T-helper 17 cell (primary cell): ENCODE results near the gene TOMM5. TPM values are rescaled to one million over a fixed set of nuclear protein-coding genes. Genes with fewer than 3 reads are reported as not detected.

Experiments used
- ATAC-seq: fragments of 150-1000 bp; cut with Tn5 transposase; 2 replicates; pipeline ENCODE4 v1.10.0; 2021; ENCODE audit warnings: mild to moderate bottlenecking, moderate library complexity
- DNase-seq, 3 donors: peaks; one replicate each; pipeline versions ENCODE4 v3.0.0 to v3.0.0-alpha.2; 2020 to 2021
- H3K9me3 ChIP-seq: one replicate; pipeline ENCODE4 v1.7.0; 2013; ENCODE audit warnings: low read length, mild to moderate bottlenecking; ENCODE audit not compliant: control insufficient read depth, poor library complexity, severe bottlenecking
- H3K27ac Mint-ChIP-seq: one replicate; pipeline ENCODE4 v1.8.0; 2022; ENCODE audit warnings: mild to moderate bottlenecking, moderate library complexity, mixed read lengths
- H3K27me3 Mint-ChIP-seq: one replicate; pipeline ENCODE4 v1.8.0; 2022; ENCODE audit warnings: mixed read lengths
- H3K36me3 Mint-ChIP-seq: one replicate; pipeline ENCODE4 v1.8.0; 2022; ENCODE audit warnings: low read depth, mixed read lengths
- H3K4me1 Mint-ChIP-seq: one replicate; pipeline ENCODE4 v1.8.0; 2022; ENCODE audit warnings: mild to moderate bottlenecking, mixed read lengths
- H3K4me3 Mint-ChIP-seq: one replicate; pipeline ENCODE4 v1.8.0; 2022; ENCODE audit warnings: mild to moderate bottlenecking, moderate library complexity, mixed read lengths
- total RNA-seq, 4 donors: library from RNA in 2 of 4; stranded (reverse) in 2 of 4; gene quantifications; one replicate each; pipeline ENCODE4 v1.2.3 and lab custom pipeline; 2022 to 2026

TOMM5 gene
- total RNA-seq, 2 donors from 2014 or later: 34.3 to 39.6 TPM

DNA sequence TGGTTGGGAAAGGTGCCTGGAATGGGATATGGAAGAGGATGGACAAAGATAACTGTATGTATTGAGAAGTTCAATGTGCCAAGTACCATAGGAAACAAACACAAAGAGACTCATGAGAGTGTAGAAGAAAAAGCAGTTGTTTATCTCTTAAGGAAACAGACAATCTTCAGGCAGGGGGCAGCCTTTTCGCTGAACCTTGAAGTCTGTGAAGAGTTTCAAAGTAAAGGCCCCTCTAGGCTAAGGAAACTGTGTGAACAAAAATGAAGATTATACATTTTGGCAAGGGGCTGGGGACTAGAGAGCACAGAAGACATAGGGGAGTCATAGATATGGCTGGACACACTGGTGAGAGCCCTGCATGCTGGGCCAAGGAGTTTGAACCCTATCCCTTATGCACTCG is 30.9 kb upstream of the TOMM5 start:
- Mint-ChIP-seq H3K27ac (no peak overlapping the region), H3K4me3 (no peak overlapping the region), H3K36me3 (peaks cover 5% of the 10 kb centered on the region), H3K4me1 (peaks cover 6% of the 10 kb centered on the region), H3K27me3 (peaks cover 34% of the 10 kb centered on the region)
- ATAC-seq (no peak), DNase-seq (no peak)
- no peaks in the 10 kb centered on the region for H3K9me3 ChIP-seq

DNA sequence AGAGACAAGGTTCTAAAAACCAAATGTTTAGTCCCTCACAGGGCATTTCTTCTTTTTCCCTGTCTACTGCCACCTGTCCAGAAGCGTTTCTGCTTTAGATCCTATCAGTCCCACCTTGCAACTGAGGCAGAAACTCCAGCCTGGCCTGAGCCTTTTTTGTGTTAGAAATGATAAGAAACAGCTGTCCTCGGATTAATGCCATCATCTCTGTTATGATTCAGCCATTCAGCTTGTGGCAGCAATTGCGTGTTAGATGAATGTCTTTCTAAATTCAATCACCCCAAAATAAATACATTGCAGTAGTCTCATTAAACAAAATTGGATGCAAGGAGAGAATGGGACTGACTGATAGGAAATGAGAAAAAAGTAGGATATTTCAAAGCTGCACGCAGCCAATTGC is 30.1 kb upstream of the TOMM5 start:
- no peaks in the 10 kb centered on the region for H3K9me3 ChIP-seq
- Mint-ChIP-seq H3K27me3 (peaks cover 35% of the 10 kb centered on the region), H3K4me3 (no peak overlapping the region), H3K27ac (no peak overlapping the region), H3K36me3 (peaks cover 2% of the 10 kb centered on the region), H3K4me1 (peaks cover 11% of the 10 kb centered on the region)
- DNase-seq: no peak
- ATAC-seq: no peak

DNA sequence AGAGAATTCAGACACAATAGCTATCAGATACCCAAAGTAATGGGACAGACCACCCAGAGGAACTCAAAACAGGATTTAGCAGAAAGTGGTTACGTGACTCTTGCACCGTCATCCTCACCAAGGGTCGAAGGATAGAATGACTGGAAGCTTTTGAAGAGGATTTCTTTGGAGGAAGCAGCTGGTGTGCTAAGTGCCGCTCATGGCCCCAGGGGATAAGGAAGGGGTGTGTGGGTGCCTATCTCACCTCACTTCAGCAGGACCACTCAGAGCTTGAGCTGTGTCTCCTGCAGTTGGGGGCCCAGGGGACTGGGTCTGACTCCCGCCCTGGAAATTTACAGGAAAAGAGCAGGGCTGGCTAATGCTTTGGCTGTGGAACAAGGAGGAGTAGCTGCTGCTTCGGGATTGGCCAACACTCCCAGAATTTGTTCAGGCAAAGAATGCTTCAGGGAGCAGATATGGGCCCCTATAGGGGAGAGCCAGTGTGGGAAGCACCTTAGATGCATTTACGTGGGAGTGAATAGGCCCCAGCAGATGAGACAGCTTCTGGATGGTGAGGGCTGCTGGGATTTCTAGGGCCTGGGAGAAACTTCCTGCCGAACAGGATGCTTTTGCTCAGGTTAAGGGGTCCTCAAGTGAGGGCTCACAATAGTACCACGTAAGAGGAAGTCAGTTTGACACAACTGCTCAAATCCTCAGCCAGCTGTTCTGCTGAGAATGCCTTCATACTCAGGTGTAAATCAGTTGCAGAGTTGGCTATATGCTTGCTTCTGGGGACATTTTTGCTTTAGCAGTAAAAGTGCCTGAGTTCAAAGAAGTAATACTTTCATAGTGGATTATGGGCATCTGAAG is 29.1 kb upstream of the TOMM5 start:
- DNase-seq (no peak), ATAC-seq (no peak)
- H3K36me3 Mint-ChIP-seq: peaks cover 2% of the 10 kb centered on the region
- no peak overlapping the region for H3K4me3 Mint-ChIP-seq
- H3K27me3 Mint-ChIP-seq: peaks cover 42% of the 10 kb centered on the region
- H3K27ac Mint-ChIP-seq: no peak overlapping the region
- H3K4me1 Mint-ChIP-seq: peaks cover 8% of the 10 kb centered on the region
- no peaks in the 10 kb centered on the region for H3K9me3 ChIP-seq

DNA sequence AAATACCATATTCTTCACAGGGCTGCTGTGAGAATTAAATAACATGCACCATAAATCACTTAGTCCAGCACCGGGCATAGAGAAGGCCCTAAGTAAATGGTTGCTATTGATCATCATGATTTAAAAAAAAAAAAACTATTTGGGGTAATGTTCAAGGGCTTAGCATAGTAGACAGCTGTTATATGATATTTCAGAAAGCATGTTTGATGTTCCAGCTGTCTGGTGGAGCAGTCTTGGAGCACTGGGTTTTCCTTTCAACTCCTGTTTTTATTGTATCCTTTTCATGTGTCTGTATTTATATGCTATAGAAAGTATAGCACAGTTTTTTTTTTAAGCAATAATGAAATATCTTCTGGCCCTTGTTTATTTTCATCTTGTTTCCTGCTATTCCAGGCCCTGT is 28.0 kb upstream of the TOMM5 start:
- ATAC-seq (no peak), DNase-seq (no peak)
- H3K4me3 Mint-ChIP-seq: no peak overlapping the region
- H3K9me3 ChIP-seq: no peaks in the 10 kb centered on the region
- peaks cover 42% of the 10 kb centered on the region for H3K27me3 Mint-ChIP-seq
- no peak overlapping the region for H3K27ac Mint-ChIP-seq
- peaks cover 8% of the 10 kb centered on the region for H3K4me1 Mint-ChIP-seq
- peaks cover 2% of the 10 kb centered on the region for H3K36me3 Mint-ChIP-seq

DNA sequence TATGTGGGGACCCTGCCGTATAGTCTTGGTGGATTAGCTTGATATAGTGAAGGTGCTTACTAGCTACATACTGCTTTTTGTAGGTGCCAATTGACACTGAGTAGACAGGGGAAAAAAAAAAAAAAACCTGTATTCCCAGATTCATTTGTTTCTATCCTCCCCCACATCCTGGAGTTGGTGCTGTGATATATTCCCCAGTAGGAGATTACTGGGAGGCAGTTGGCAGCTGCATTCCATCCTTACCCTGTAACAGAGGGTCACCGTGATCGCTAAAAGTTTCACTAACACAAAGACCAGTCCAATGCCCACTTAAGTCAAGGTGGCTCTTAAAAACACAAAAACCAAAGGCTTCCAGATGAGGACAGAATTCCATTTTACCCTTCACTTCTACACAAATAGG is 27.4 kb upstream of the TOMM5 start:
- Mint-ChIP-seq H3K27me3 (peaks cover 44% of the 10 kb centered on the region), H3K36me3 (peaks cover 2% of the 10 kb centered on the region), H3K4me3 (no peak overlapping the region), H3K4me1 (peaks cover 8% of the 10 kb centered on the region), H3K27ac (no peak overlapping the region)
- ATAC-seq (no peak), DNase-seq (no peak)
- H3K9me3 ChIP-seq: no peaks in the 10 kb centered on the region

DNA sequence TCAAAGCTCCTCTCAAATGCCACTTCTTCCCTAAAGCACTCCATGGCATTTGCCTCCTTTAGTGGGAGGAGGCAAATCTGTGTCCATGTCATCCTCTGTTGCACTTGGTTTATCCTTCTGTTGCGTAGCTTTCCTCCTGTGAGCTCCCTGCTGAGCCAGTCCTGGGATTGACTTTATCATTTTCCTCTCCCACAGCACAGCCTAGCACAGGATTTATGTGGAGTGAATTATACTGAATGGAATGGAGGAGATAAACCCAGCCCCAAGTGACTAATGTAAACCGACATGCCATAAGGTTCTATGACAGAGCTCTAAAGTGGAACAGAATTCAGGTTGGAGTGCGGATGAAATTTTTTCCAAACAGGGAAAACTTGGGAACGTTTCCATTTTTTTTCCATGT is 26.4 kb upstream of the TOMM5 start:
- peaks cover 8% of the 10 kb centered on the region for H3K4me1 Mint-ChIP-seq
- DNase-seq (no peak), ATAC-seq (no peak)
- H3K9me3 ChIP-seq: no peaks in the 10 kb centered on the region
- H3K4me3 Mint-ChIP-seq: no peak overlapping the region
- no peak overlapping the region for H3K27ac Mint-ChIP-seq
- H3K27me3 Mint-ChIP-seq: peaks cover 44% of the 10 kb centered on the region
- peaks cover 2% of the 10 kb centered on the region for H3K36me3 Mint-ChIP-seq

DNA sequence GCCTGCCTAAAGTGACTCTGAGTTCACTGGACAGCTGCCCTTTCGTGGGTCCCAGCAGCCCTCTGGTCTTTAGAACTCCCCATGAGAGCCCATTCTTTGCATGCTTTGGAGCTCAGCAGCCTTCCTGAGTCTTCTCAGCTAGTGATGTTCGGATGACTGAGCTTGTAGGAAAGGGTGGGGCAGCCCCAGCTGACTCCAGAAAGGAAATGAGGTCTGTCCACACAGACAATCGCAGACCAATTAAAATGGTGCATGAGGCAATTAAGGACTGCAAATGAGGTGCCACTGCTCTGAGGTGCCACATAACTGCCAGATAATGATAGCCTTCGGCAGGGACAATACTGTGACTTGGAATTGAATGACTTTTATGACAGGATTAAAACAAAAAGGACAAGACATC is 25.4 kb upstream of the TOMM5 start:
- Mint-ChIP-seq H3K4me1 (peaks cover 8% of the 10 kb centered on the region), H3K27me3 (peaks cover 34% of the 10 kb centered on the region), H3K27ac (no peak overlapping the region), H3K36me3 (peaks cover 2% of the 10 kb centered on the region), H3K4me3 (no peak overlapping the region)
- DNase-seq (no peak), ATAC-seq (no peak)
- no peaks in the 10 kb centered on the region for H3K9me3 ChIP-seq

DNA sequence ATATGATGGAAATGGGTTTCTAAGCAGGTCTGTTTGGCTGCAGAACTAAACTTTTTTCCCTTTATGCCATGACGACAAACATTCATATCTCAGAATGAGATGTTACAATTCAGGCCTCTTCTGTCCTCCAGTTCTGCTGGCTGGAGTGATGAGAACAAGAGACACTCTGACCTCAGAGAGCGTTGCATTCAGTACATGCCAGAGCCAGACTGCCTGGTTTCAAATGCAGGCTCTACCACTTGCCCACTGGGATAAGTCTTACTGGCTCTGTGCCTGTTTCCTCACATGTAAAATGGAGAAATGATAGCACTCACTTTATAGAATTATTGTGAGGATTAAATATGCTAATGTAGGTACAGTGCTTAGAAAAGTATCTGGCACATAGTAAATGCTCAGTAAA is 24.8 kb upstream of the TOMM5 start:
- H3K27me3 Mint-ChIP-seq: peaks cover 39% of the 10 kb centered on the region
- ATAC-seq: no peak

DNA sequence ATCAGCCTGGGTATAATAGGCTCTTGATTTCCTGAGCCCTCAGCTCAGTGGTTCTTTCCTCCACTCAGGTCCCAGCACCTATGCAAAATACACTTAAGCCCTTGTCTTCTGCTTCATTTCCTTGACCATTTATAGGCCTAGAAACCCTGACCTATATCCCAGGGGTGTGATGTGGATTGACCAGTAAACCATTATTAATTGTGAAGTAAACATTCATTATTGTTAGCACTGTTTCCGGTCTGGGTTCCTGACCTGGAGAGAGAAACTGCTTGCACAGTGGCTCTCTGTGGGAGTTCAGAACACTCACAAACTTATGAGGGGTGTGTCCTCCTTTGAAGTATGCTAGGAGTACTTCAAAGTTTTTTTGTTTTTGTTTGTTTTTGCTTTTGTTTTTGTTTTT is 19.6 kb upstream of the TOMM5 start:
- H3K27ac Mint-ChIP-seq: no peak overlapping the region
- H3K4me1 Mint-ChIP-seq: peaks cover 5% of the 10 kb centered on the region
- ATAC-seq: no peak
- DNase-seq: no peak
- no peaks in the 10 kb centered on the region for H3K9me3 ChIP-seq
- no peak overlapping the region for H3K4me3 Mint-ChIP-seq
- H3K27me3 Mint-ChIP-seq: peaks cover 37% of the 10 kb centered on the region
- peaks cover 2% of the 10 kb centered on the region for H3K36me3 Mint-ChIP-seq

More for the DNA sequence above, 24.8 kb upstream of the TOMM5 start:
- Mint-ChIP-seq H3K36me3 (peaks cover 2% of the 10 kb centered on the region), H3K4me3 (no peak overlapping the region), H3K27ac (no peak overlapping the region), H3K4me1 (peaks cover 8% of the 10 kb centered on the region)
- no peak for DNase-seq
- no peaks in the 10 kb centered on the region for H3K9me3 ChIP-seq

DNA sequence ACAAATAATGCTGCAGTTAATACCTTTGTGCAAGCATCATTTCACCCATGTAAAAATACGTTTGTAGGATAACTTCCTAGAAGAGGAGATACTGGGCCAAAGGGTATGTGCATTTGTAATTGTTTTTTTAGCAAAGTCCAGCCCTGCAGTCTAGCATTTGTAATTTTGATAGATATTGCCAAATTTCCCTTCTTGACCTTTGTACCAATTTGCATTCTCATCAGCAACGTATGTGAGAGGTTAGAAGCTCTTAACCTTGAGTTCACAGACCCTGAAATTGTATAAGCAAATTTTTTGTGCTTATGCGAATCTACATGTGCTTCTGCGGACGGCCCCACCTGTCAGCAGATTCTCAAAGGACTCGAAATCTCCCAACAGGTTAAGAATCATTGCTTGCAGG is 18.6 kb upstream of the TOMM5 start:
- peaks cover 5% of the 10 kb centered on the region for H3K4me1 Mint-ChIP-seq
- no peak overlapping the region for H3K27ac Mint-ChIP-seq
- H3K36me3 Mint-ChIP-seq: peaks cover 2% of the 10 kb centered on the region
- DNase-seq (no peak), ATAC-seq (no peak)
- H3K27me3 Mint-ChIP-seq: peaks cover 35% of the 10 kb centered on the region
- H3K4me3 Mint-ChIP-seq: no peak overlapping the region
- no peaks in the 10 kb centered on the region for H3K9me3 ChIP-seq

DNA sequence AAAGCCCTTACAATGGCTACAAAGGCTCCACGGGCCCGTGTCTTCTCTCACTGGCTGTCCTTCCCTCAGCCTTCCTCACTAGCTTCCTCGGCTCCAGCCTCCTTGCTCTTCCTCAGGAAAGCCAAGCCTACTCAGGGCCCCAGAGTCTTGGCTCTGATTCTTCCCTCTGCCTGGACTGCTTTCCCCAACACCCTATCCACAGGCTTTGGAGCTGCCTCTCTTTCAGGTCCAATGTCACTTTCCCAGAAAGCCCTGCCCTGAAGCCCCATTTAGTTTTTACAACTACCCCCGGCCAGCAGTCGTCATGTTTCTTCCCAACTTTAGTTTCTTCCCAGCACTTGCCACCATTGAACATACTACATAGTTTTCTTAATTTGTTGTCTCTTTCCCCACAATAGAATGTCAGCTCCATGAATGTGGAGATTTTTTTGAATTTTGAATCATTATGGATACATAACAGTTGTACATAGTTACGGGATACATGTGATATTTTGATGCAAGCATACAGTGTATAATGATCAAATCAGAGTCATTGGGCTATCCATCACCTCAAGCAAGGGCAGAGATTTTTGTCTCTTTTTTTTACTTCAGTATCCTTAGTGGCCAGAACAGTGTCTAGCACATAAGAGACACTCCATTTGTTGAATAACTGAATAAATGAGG is 17.5 kb upstream of the TOMM5 start:
- DNase-seq: no peak
- no peaks in the 10 kb centered on the region for H3K9me3 ChIP-seq
- no peak overlapping the region for H3K4me3 Mint-ChIP-seq
- peaks cover 2% of the 10 kb centered on the region for H3K36me3 Mint-ChIP-seq
- peak overlapping the region; percentile 14 for H3K27ac Mint-ChIP-seq
- H3K27me3 Mint-ChIP-seq: peaks cover 41% of the 10 kb centered on the region
- ATAC-seq: no peak
- H3K4me1 Mint-ChIP-seq: peaks cover 5% of the 10 kb centered on the region

DNA sequence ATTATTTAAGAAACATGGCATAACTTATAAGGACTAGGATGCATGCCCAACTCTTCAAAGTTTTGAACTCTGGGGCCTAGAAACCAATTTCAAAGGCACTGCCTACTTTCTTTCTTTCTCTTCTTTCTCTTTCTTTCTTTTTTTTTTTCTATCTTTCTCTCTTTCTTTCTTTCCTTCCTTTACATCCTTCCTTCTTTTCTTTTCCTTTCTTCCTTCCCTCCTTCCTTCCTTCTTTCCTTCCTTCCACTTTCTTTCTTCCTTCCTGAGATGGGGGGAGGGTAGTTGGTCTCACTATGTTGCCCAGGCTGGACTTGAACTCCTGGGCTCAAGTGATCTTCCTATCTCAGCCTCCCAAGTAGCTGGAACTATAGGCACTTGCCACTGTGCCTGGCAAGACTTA is 15.9 kb upstream of the TOMM5 start:
- H3K9me3 ChIP-seq: no peaks in the 10 kb centered on the region
- Mint-ChIP-seq H3K4me3 (no peak overlapping the region), H3K4me1 (peaks cover 5% of the 10 kb centered on the region), H3K27ac (no peak overlapping the region), H3K27me3 (peaks cover 48% of the 10 kb centered on the region), H3K36me3 (peaks cover 2% of the 10 kb centered on the region)
- DNase-seq: no peak
- ATAC-seq: no peak

DNA sequence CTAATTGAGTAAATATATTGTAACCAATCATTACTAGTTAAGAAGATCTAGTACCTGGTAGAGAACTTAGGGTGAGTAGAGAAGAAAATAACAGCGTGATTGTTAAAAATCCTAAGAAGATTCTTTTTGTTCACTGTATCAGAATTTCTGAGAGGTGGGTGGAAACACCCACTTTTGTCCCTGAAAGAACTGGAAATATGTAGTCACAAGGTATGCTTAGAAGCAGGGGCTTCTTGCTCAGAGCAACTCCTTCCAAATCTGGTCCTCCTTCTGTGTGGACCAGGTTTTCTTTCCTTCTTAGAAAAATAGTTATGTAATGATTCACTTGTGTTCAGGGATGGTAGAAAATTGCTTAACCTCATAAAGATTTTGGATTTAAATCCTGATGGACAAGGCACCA is 11.9 kb upstream of the TOMM5 start:
- H3K27me3 Mint-ChIP-seq: peaks cover 64% of the 10 kb centered on the region
- no peaks in the 10 kb centered on the region for H3K9me3 ChIP-seq
- DNase-seq: no peak
- H3K27ac Mint-ChIP-seq: no peak overlapping the region
- peaks cover 7% of the 10 kb centered on the region for H3K4me1 Mint-ChIP-seq
- peaks cover 8% of the 10 kb centered on the region for H3K36me3 Mint-ChIP-seq
- no peak for ATAC-seq
- no peak overlapping the region for H3K4me3 Mint-ChIP-seq

DNA sequence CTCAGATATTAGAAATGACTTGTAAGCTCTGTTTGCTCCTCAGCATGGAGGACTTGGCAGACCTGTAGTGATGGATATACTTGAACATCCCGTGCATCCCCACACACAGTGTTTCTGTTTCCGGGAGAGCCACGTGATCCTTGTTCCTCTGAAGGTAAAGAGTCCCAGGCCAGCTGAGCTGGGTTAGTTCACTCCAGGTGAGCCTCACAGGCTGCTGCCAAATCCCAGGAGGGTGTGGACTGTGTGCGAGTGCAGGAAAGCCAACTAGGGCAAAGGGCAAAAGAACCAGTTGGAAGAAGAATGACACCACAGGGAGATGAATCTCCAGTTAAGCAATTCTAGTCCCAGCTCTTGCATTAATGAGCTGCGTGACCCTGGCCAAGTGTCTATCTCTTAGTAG is 10.4 kb upstream of the TOMM5 start:
- Mint-ChIP-seq H3K27me3 (peaks cover 57% of the 10 kb centered on the region), H3K4me1 (peaks cover 5% of the 10 kb centered on the region), H3K4me3 (no peak overlapping the region), H3K27ac (no peak overlapping the region), H3K36me3 (peaks cover 6% of the 10 kb centered on the region)
- ATAC-seq (no peak), DNase-seq (no peak)
- no peaks in the 10 kb centered on the region for H3K9me3 ChIP-seq
